ENCODE results near the gene ANKRD28. TPM values are rescaled to one million over a fixed set of nuclear protein-coding genes. Genes with fewer than 3 reads are reported as not detected.
"Not testable (repeated sequence)": the region's sequence is repeated elsewhere in the genome, so short reads cannot be mapped to it uniquely, and the experiment has no call there.

Gene ANKRD28
- total RNA-seq, 1 donor from 2014 or later = 63.7 TPM

GRCh38 chr3:15753056-15753710 lies 44.6 kb downstream of the ANKRD28 start:
- H3K9me3 Mint-ChIP-seq (ENCODE audit: low read depth) = peaks cover 12% of the 10 kb centered on the region
- H3K27me3 Mint-ChIP-seq = no peaks in the 10 kb centered on the region
- DNase-seq (ENCODE audit: low spot score, unreplicated experiment) = no peak
- H3K27ac Mint-ChIP-seq = no peak overlapping the region
- TF ChIP-seq CTCF (IDR thresholded peaks at IDR 0.05; ENCODE audit: unreplicated experiment) = no peak
- H3K4me3 Mint-ChIP-seq (ENCODE audit: low read depth) = no peak overlapping the region
- H3K36me3 Mint-ChIP-seq (ENCODE audit: insufficient read depth) = peaks cover 21% of the 10 kb centered on the region
- H3K4me1 Mint-ChIP-seq (ENCODE audit: low read depth) = peaks cover 14% of the 10 kb centered on the region

GRCh38 chr3:15750879-15751278 lies 46.9 kb downstream of the ANKRD28 start:
- Mint-ChIP-seq H3K4me3 (ENCODE audit: low read depth) (no peak overlapping the region), H3K27me3 (no peaks in the 10 kb centered on the region), H3K9me3 (ENCODE audit: low read depth) (peaks cover 29% of the 10 kb centered on the region), H3K36me3 (ENCODE audit: insufficient read depth) (peaks cover 39% of the 10 kb centered on the region), H3K4me1 (ENCODE audit: low read depth) (peaks cover 9% of the 10 kb centered on the region), H3K27ac (no peak overlapping the region)
- TF ChIP-seq CTCF (IDR thresholded peaks at IDR 0.05; ENCODE audit: unreplicated experiment) = no peak
- no peak for DNase-seq (ENCODE audit: low spot score, unreplicated experiment)

GRCh38 chr3:15750143-15750542 lies 47.6 kb downstream of the ANKRD28 start:
- H3K27ac Mint-ChIP-seq = no peak overlapping the region
- no peak for TF ChIP-seq CTCF (IDR thresholded peaks at IDR 0.05; ENCODE audit: unreplicated experiment)
- H3K4me3 Mint-ChIP-seq (ENCODE audit: low read depth) = no peak overlapping the region
- no peaks in the 10 kb centered on the region for H3K27me3 Mint-ChIP-seq
- H3K36me3 Mint-ChIP-seq (ENCODE audit: insufficient read depth) = peaks cover 46% of the 10 kb centered on the region
- H3K9me3 Mint-ChIP-seq (ENCODE audit: low read depth) = peaks cover 36% of the 10 kb centered on the region
- peaks cover 7% of the 10 kb centered on the region for H3K4me1 Mint-ChIP-seq (ENCODE audit: low read depth)
- DNase-seq (ENCODE audit: low spot score, unreplicated experiment) = no peak

- Mint-ChIP-seq H3K9me3 (ENCODE audit: low read depth) (peaks cover 53% of the 10 kb centered on the region), H3K36me3 (ENCODE audit: insufficient read depth) (peaks cover 64% of the 10 kb centered on the region)
- not testable (repeated sequence) for DNase-seq (ENCODE audit: low spot score, unreplicated experiment); H3K4me3 Mint-ChIP-seq (ENCODE audit: low read depth); H3K27ac Mint-ChIP-seq; H3K27me3 Mint-ChIP-seq; H3K4me1 Mint-ChIP-seq (ENCODE audit: low read depth)
Measured at GRCh38 chr3:15745896-15746295, 51.9 kb downstream of the ANKRD28 start.

GRCh38 chr3:15744176-15744575 lies 53.6 kb downstream of the ANKRD28 start:
- DNase-seq (ENCODE audit: low spot score, unreplicated experiment) = no peak
- Mint-ChIP-seq H3K9me3 (ENCODE audit: low read depth) (peaks cover 60% of the 10 kb centered on the region), H3K36me3 (ENCODE audit: insufficient read depth) (peaks cover 71% of the 10 kb centered on the region), H3K27me3 (no peaks in the 10 kb centered on the region), H3K27ac (no peak overlapping the region), H3K4me1 (ENCODE audit: low read depth) (no peaks in the 10 kb centered on the region), H3K4me3 (ENCODE audit: low read depth) (no peak overlapping the region)
- no peak for TF ChIP-seq CTCF (IDR thresholded peaks at IDR 0.05; ENCODE audit: unreplicated experiment)

GRCh38 chr3:15743587-15744009 lies 54.2 kb downstream of the ANKRD28 start:
- Mint-ChIP-seq H3K9me3 (ENCODE audit: low read depth) (peaks cover 63% of the 10 kb centered on the region), H3K27ac (peak overlapping the region; percentile 47), H3K4me3 (ENCODE audit: low read depth) (peak overlapping the region; percentile 44), H3K27me3 (no peaks in the 10 kb centered on the region), H3K4me1 (ENCODE audit: low read depth) (no peaks in the 10 kb centered on the region), H3K36me3 (ENCODE audit: insufficient read depth) (peaks cover 74% of the 10 kb centered on the region)
- no peak for DNase-seq (ENCODE audit: low spot score, unreplicated experiment)
- TF ChIP-seq CTCF (IDR thresholded peaks at IDR 0.05; ENCODE audit: unreplicated experiment) = no peak

GRCh38 chr3:15742236-15742635 lies 55.5 kb downstream of the ANKRD28 start:
- not testable (repeated sequence) for DNase-seq (ENCODE audit: low spot score, unreplicated experiment)
- H3K9me3 Mint-ChIP-seq (ENCODE audit: low read depth) = peaks cover 59% of the 10 kb centered on the region
- H3K36me3 Mint-ChIP-seq (ENCODE audit: insufficient read depth) = peaks cover 73% of the 10 kb centered on the region

GRCh38 chr3:15738616-15739005 lies 59.2 kb downstream of the ANKRD28 start:
- H3K27me3 Mint-ChIP-seq; H3K4me1 Mint-ChIP-seq (ENCODE audit: low read depth); H3K4me3 Mint-ChIP-seq (ENCODE audit: low read depth); H3K27ac Mint-ChIP-seq; DNase-seq (ENCODE audit: low spot score, unreplicated experiment): not testable (repeated sequence)
- peaks cover 36% of the 10 kb centered on the region for H3K9me3 Mint-ChIP-seq (ENCODE audit: low read depth)
- peaks cover 51% of the 10 kb centered on the region for H3K36me3 Mint-ChIP-seq (ENCODE audit: insufficient read depth)

More at GRCh38 chr3:15742236-15742635, 55.5 kb downstream of the ANKRD28 start:
- H3K4me1 Mint-ChIP-seq (ENCODE audit: low read depth); H3K27me3 Mint-ChIP-seq; H3K4me3 Mint-ChIP-seq (ENCODE audit: low read depth); H3K27ac Mint-ChIP-seq: not testable (repeated sequence)
